Testis (tissue), 2 donors: Measurements from ENCODE around the gene SLC25A26.

ENCODE experiments used
- POLR2A ChIP-seq: fragments of 450-650 bp; IDR thresholded peaks from one replicate; pipeline ENCODE4 v1.6.1; 2017; ENCODE audit warnings: antibody characterized with exemption, mild to moderate bottlenecking, moderate library complexity
- TF ChIP-seq, protein P1 (sequence below), 3 experiments: fragments of 450-650 bp in 2 of 3; fragments of 200-600 bp in 1 of 3; sonication (generic) in 1 of 3; IDR thresholded peaks; one replicate each; pipeline ENCODE4 v1.5.1; 2016 to 2019; ENCODE audit warnings: antibody characterized with exemption in 3 of 3, mild to moderate bottlenecking in 2 of 3, moderate library complexity in 1 of 3

DNA sequence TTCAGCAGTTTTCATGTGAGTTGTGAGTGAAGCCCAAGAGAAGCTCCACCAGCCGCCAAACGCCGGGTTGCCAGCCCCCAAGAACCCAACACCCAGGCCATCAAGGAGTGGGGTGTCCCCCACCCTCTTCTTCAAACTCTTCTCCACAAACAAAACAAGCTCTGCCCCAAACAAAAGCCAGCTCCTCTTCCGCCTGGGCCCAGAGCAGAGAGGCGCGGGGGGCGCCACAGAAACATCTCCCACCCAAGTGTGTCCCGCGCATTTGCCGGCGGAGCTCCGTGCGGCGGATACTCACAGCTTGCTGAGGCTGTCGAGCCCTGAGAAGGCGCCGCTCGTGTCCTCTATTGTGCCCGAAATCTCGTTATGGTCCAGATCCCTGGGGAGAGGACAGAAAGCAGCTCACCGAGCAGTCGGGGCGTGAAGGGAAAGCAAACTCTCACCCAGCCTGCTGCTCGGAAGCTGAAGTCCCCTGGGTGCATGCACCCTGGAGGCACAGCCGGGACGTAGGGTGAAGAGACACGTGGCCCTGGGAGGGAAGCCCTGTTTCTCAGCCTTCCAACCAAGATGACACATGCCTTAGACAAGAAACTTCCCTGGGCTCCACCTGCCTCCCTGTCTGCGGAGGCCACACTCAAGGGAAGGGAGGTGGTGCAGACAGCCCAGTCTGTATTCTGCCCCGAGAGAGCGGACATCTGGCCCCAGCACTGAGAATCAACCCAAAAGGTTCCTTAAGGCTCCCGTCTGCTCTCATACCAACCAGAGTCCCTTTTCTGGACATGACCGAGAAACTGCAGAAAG is 184.3 kb downstream of the SLC25A26 start:
- TF ChIP-seq POLR2A, result no peak
- TF ChIP-seq, protein P1, sequence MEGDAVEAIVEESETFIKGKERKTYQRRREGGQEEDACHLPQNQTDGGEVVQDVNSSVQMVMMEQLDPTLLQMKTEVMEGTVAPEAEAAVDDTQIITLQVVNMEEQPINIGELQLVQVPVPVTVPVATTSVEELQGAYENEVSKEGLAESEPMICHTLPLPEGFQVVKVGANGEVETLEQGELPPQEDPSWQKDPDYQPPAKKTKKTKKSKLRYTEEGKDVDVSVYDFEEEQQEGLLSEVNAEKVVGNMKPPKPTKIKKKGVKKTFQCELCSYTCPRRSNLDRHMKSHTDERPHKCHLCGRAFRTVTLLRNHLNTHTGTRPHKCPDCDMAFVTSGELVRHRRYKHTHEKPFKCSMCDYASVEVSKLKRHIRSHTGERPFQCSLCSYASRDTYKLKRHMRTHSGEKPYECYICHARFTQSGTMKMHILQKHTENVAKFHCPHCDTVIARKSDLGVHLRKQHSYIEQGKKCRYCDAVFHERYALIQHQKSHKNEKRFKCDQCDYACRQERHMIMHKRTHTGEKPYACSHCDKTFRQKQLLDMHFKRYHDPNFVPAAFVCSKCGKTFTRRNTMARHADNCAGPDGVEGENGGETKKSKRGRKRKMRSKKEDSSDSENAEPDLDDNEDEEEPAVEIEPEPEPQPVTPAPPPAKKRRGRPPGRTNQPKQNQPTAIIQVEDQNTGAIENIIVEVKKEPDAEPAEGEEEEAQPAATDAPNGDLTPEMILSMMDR (IDR thresholded peaks at IDR 0.05), result no peak
